T-helper 17 cell (primary cell): ENCODE results near the gene MRPS18A. TPM values are rescaled to one million over a fixed set of nuclear protein-coding genes. Genes with fewer than 3 reads are reported as not detected.
A peak's percentile ranks its signal among the peaks of the same experiment; 100 is the strongest.

Experiments used
- ATAC-seq: fragments of 150-1000 bp; cut with Tn5 transposase; 2 replicates; pipeline ENCODE4 v1.10.0; 2021; ENCODE audit warnings: mild to moderate bottlenecking, moderate library complexity
- DNase-seq, 3 donors: peaks; one replicate each; pipeline versions ENCODE4 v3.0.0 to v3.0.0-alpha.2; 2020 to 2021
- H3K9me3 ChIP-seq: one replicate; pipeline ENCODE4 v1.7.0; 2013; ENCODE audit warnings: low read length, mild to moderate bottlenecking; ENCODE audit not compliant: control insufficient read depth, poor library complexity, severe bottlenecking
- H3K27ac Mint-ChIP-seq: one replicate; pipeline ENCODE4 v1.8.0; 2022; ENCODE audit warnings: mild to moderate bottlenecking, moderate library complexity, mixed read lengths
- H3K27me3 Mint-ChIP-seq: one replicate; pipeline ENCODE4 v1.8.0; 2022; ENCODE audit warnings: mixed read lengths
- H3K36me3 Mint-ChIP-seq: one replicate; pipeline ENCODE4 v1.8.0; 2022; ENCODE audit warnings: low read depth, mixed read lengths
- H3K4me1 Mint-ChIP-seq: one replicate; pipeline ENCODE4 v1.8.0; 2022; ENCODE audit warnings: mild to moderate bottlenecking, mixed read lengths
- H3K4me3 Mint-ChIP-seq: one replicate; pipeline ENCODE4 v1.8.0; 2022; ENCODE audit warnings: mild to moderate bottlenecking, moderate library complexity, mixed read lengths
- total RNA-seq, 4 donors: library from RNA in 2 of 4; stranded (reverse) in 2 of 4; gene quantifications; one replicate each; pipeline ENCODE4 v1.2.3 and lab custom pipeline; 2022 to 2026

The MRPS18A gene
- total RNA-seq, 2 donors from 2014 or later = 24.2 to 29.8 TPM

GRCh38 chr6:43627008-43627825 is 60.4 kb downstream of the MRPS18A start:
- DNase-seq (no peak), ATAC-seq (no peak)
- H3K4me3 Mint-ChIP-seq = peak overlapping the region; percentile 75
- H3K27me3 Mint-ChIP-seq = no peaks in the 10 kb centered on the region
- peaks cover 32% of the 10 kb centered on the region for H3K4me1 Mint-ChIP-seq
- peaks cover under 1% of the 10 kb centered on the region for H3K36me3 Mint-ChIP-seq
- H3K27ac Mint-ChIP-seq = peak overlapping the region; percentile 92
- H3K9me3 ChIP-seq = no peaks in the 10 kb centered on the region

GRCh38 chr6:43625393-43625992 is 62.1 kb downstream of the MRPS18A start:
- H3K9me3 ChIP-seq = no peaks in the 10 kb centered on the region
- Mint-ChIP-seq H3K27me3 (no peaks in the 10 kb centered on the region), H3K27ac (peak overlapping the region; percentile 92), H3K36me3 (peaks cover 3% of the 10 kb centered on the region), H3K4me1 (peaks cover 32% of the 10 kb centered on the region), H3K4me3 (no peak overlapping the region)
- ATAC-seq (no peak), DNase-seq (no peak)

GRCh38 chr6:43624786-43625288 is 62.8 kb downstream of the MRPS18A start:
- peaks cover 3% of the 10 kb centered on the region for H3K36me3 Mint-ChIP-seq
- H3K4me1 Mint-ChIP-seq = peaks cover 29% of the 10 kb centered on the region
- peak overlapping the region; percentile 92 for H3K27ac Mint-ChIP-seq

GRCh38 chr6:43623880-43624785 is 63.5 kb downstream of the MRPS18A start:
- Mint-ChIP-seq H3K4me1 (peaks cover 26% of the 10 kb centered on the region), H3K27ac (peak overlapping the region; percentile 92), H3K27me3 (no peaks in the 10 kb centered on the region), H3K4me3 (no peak overlapping the region), H3K36me3 (peaks cover 3% of the 10 kb centered on the region)
- ATAC-seq = no peak
- no peak for DNase-seq
- no peaks in the 10 kb centered on the region for H3K9me3 ChIP-seq

More at GRCh38 chr6:43624786-43625288, 62.8 kb downstream of the MRPS18A start:
- ATAC-seq (no peak), DNase-seq (no peak)
- H3K9me3 ChIP-seq = no peaks in the 10 kb centered on the region
- H3K4me3 Mint-ChIP-seq = no peak overlapping the region
- H3K27me3 Mint-ChIP-seq = no peaks in the 10 kb centered on the region

GRCh38 chr6:43622541-43622940 is 65.0 kb downstream of the MRPS18A start:
- ATAC-seq = no peak
- Mint-ChIP-seq H3K27ac (peak overlapping the region; percentile 71), H3K36me3 (peaks cover 3% of the 10 kb centered on the region), H3K4me3 (no peak overlapping the region), H3K4me1 (peaks cover 20% of the 10 kb centered on the region), H3K27me3 (no peaks in the 10 kb centered on the region)
- no peak for DNase-seq
- H3K9me3 ChIP-seq = no peaks in the 10 kb centered on the region

GRCh38 chr6:43621836-43622180 is 65.8 kb downstream of the MRPS18A start:
- Mint-ChIP-seq H3K4me1 (peaks cover 15% of the 10 kb centered on the region), H3K36me3 (peaks cover 3% of the 10 kb centered on the region), H3K27ac (no peak overlapping the region), H3K27me3 (no peaks in the 10 kb centered on the region), H3K4me3 (no peak overlapping the region)
- DNase-seq = no peak
- H3K9me3 ChIP-seq = no peaks in the 10 kb centered on the region
- no peak for ATAC-seq

Other genes starting within 250 kb of the MRPS18A start
- under 1 TPM; 0.25 to 0.89 TPM for gene DLK2, start 232.2 kb downstream of the MRPS18A start, total RNA-seq
- 10 to 100 TPM; 33.2 to 36.3 TPM for gene TJAP1, start 210.2 kb downstream of the MRPS18A start, total RNA-seq
- under 1 TPM; 0.37 TPM for gene LRRC73, start 177.4 kb downstream of the MRPS18A start, total RNA-seq
- 10 to 100 TPM; 50.5 to 55.9 TPM for gene YIPF3, start 170.9 kb downstream of the MRPS18A start, total RNA-seq
- gene POLR1C, start 170.7 kb downstream of the MRPS18A start, total RNA-seq = 10 to 100 TPM; 51.6 to 54.9 TPM
- 10 to 100 TPM; 38.3 to 48.6 TPM for gene XPO5, start 111.8 kb downstream of the MRPS18A start, total RNA-seq
- 10 to 100 TPM; 13.0 to 13.3 TPM for gene POLH, start 111.6 kb downstream of the MRPS18A start, total RNA-seq
- gene GTPBP2, start 58.5 kb downstream of the MRPS18A start, total RNA-seq = 10 to 100 TPM; 49.3 to 65.3 TPM
- gene MAD2L1BP, start 52.0 kb downstream of the MRPS18A start, total RNA-seq = 10 to 100 TPM; 17.1 to 30.5 TPM
- under 1 TPM in 1 of 2 donors, not detected in 1; 0.29 TPM for gene RSPH9, start 42.8 kb downstream of the MRPS18A start, total RNA-seq
- gene VEGFA, start 82.4 kb upstream of the MRPS18A start, total RNA-seq = 1 to 10 TPM; 5.6 to 6.3 TPM